Cortex of kidney (tissue), 1 donor: Measurements from ENCODE around the gene PIGBOS1.
A peak's percentile ranks its signal among the peaks of the same experiment; 100 is the strongest.
"Not testable (repeated sequence)": the region's sequence is repeated elsewhere in the genome, so short reads cannot be mapped to it uniquely, and the experiment has no call there.

Source experiments
- DNase-seq: peaks from one replicate; lab custom pipeline; 2025; lab: John Stamatoyannopoulos, UW

The PIGBOS1 gene

GRCh38 chr15:55290528-55291057, 28.3 kb downstream of the PIGBOS1 start:
- peak; percentile 25 for DNase-seq

- DNase-seq: no peak
Measured at GRCh38 chr15:55289746-55290527, 29.0 kb downstream of the PIGBOS1 start, which contains the start of gene RAB27A. RAB27A (minus strand) TSS chr15:55289813; CDS start chr15:55234934, 54,879 bp downstream.

GRCh38 chr15:55289011-55289745, 29.7 kb downstream of the PIGBOS1 start:
- no peak for DNase-seq

GRCh38 chr15:55288006-55288717, 30.8 kb downstream of the PIGBOS1 start:
- no peak for DNase-seq

- DNase-seq: not testable (repeated sequence)
Measured at GRCh38 chr15:55286442-55287189, 32.3 kb downstream of the PIGBOS1 start.

- no peak for DNase-seq
Measured at GRCh38 chr15:55284426-55284825, 34.5 kb downstream of the PIGBOS1 start.

GRCh38 chr15:55283379-55284147, 35.4 kb downstream of the PIGBOS1 start:
- no peak for DNase-seq

GRCh38 chr15:55282284-55282833, 36.6 kb downstream of the PIGBOS1 start:
- no peak for DNase-seq

GRCh38 chr15:55281517-55282228, 37.2 kb downstream of the PIGBOS1 start:
- no peak for DNase-seq

- DNase-seq: not testable (repeated sequence)
Measured at GRCh38 chr15:55280589-55280988, 38.3 kb downstream of the PIGBOS1 start.

- DNase-seq: no peak
Measured at GRCh38 chr15:55279746-55280351, 39.1 kb downstream of the PIGBOS1 start.

- no peak for DNase-seq
Measured at GRCh38 chr15:55279100-55279745, 39.7 kb downstream of the PIGBOS1 start.

GRCh38 chr15:55277715-55278114, 41.2 kb downstream of the PIGBOS1 start:
- no peak for DNase-seq

- no peak for DNase-seq
Measured at GRCh38 chr15:55277116-55277564, 41.8 kb downstream of the PIGBOS1 start.

- no peak for DNase-seq
Measured at GRCh38 chr15:55276324-55276723, 42.6 kb downstream of the PIGBOS1 start.

- DNase-seq: no peak
Measured at GRCh38 chr15:55270291-55270690, 48.6 kb downstream of the PIGBOS1 start.

- DNase-seq: no peak
Measured at GRCh38 chr15:55268176-55268695, 50.7 kb downstream of the PIGBOS1 start.

- no peak for DNase-seq
Measured at GRCh38 chr15:55267401-55268175, 51.3 kb downstream of the PIGBOS1 start.
